ENCODE results near the gene ABLIM1. TPM values are rescaled to one million over a fixed set of nuclear protein-coding genes. Genes with fewer than 3 reads are reported as not detected.
A peak's percentile ranks its signal among the peaks of the same experiment; 100 is the strongest.

Gene ABLIM1
- total RNA-seq, 3 donors from 2014 or later (not counting 1 experiment from before 2014, with no cell fraction given) = 71.9 to 118 (median 73.5) TPM

DNA sequence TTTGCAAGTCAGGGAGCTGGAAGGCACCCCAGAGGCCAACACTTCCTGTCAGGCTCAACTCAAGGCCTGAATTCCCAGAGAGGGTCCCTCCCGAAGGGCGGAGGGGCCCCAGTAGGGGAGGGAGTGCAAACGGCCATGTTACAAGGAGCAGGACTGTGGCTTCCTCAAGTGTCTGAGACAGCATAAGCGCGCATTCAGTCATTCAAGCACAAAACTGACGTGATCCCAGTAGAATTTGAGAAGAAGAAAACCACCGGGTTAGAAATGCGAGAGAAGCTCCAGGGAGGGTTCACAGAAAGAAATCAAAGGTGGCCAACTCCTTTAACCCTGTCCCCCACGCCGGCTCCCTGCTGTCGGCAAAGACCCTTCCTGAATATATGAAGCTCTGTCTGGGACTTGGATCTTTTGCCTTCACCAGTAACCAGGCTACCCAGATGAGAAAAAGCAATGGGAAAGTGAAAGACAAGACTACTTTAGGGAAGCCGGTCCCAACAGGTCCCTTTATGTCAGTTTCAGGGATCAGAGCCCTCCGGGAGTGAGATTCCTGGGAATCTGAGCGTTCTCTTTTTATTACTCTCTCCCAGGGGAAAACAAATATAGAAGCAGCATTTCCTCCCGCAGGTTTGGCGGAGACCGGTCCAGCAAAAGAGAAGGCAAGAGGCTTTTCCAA lies 255.1 kb downstream of the ABLIM1 start:
- no peak overlapping the region for H3K27ac Mint-ChIP-seq
- 14% methylated on average over 17 of the region's 17 CpGs for WGBS (ENCODE audit: insufficient coverage)
- DNase-seq (no peak), ATAC-seq (no peak)
- H3K9me3 Mint-ChIP-seq = no peaks in the 10 kb centered on the region
- peaks cover 5 to 9% of the 10 kb centered on the region in 2 donors for H3K4me1 Mint-ChIP-seq
- peaks cover 60 to 76% of the 10 kb centered on the region in 2 donors for H3K27me3 Mint-ChIP-seq (ENCODE audit: low read depth in 2 of 2)
- Histone ChIP-seq H3K9me3 (ENCODE audit: control insufficient read depth, insufficient read depth, low read length) (no peaks in the 10 kb centered on the region), H3K27ac (ENCODE audit: low read length) (no peak overlapping the region), H3K27me3 (ENCODE audit: control insufficient read depth, insufficient read depth, low read length) (peaks cover 18% of the 10 kb centered on the region), H3K4me1 (ENCODE audit: control insufficient read depth, insufficient read depth, low read length) (peaks cover 16% of the 10 kb centered on the region), H3K4me3 (ENCODE audit: low read length) (peak overlapping the region; percentile 7), H3K36me3 (ENCODE audit: control insufficient read depth, insufficient read depth, low read length) (no peaks in the 10 kb centered on the region)
- intact Hi-C loops (cut with micrococcal nuclease) = no loop called here
- H3K4me3 Mint-ChIP-seq = peak overlapping the region; percentile 47
- no peaks in the 10 kb centered on the region for H3K36me3 Mint-ChIP-seq
- no peak for TF ChIP-seq CTCF (IDR thresholded peaks at IDR 0.05)

DNA sequence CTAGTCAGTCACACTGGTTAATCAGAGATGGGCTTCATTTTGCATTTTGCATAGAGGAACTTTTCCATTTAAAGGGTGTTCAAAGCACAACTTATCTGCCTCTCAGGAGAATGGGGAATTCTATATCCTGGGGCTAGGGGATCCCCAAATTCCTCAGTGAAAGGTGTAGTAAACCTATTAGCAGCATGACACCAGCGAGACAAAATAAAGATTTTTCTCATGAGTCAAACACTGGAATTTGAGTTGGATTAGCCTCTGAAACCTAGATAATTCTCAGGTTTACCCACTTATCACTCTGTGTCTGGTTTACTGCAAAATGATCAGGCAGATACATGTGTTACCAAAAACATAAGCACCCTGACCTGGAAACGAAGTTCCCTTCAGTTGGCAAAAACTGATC lies 255.8 kb downstream of the ABLIM1 start:
- Histone ChIP-seq H3K9me3 (ENCODE audit: control insufficient read depth, insufficient read depth, low read length) (no peaks in the 10 kb centered on the region), H3K36me3 (ENCODE audit: control insufficient read depth, insufficient read depth, low read length) (no peaks in the 10 kb centered on the region), H3K27me3 (ENCODE audit: control insufficient read depth, insufficient read depth, low read length) (peaks cover 18% of the 10 kb centered on the region), H3K27ac (ENCODE audit: low read length) (no peak overlapping the region), H3K4me1 (ENCODE audit: control insufficient read depth, insufficient read depth, low read length) (peaks cover 16% of the 10 kb centered on the region), H3K4me3 (ENCODE audit: low read length) (no peak overlapping the region)
- no peaks in the 10 kb centered on the region for H3K9me3 Mint-ChIP-seq
- intact Hi-C loops (cut with micrococcal nuclease) = no loop called here
- DNase-seq = no peak
- H3K4me3 Mint-ChIP-seq = no peak overlapping the region
- no peak overlapping the region for H3K27ac Mint-ChIP-seq
- ATAC-seq = no peak
- WGBS (ENCODE audit: insufficient coverage) = 80% methylated on average over 2 of the region's 2 CpGs
- H3K36me3 Mint-ChIP-seq = no peaks in the 10 kb centered on the region
- no peak for TF ChIP-seq CTCF (IDR thresholded peaks at IDR 0.05)
- H3K27me3 Mint-ChIP-seq (ENCODE audit: low read depth in 2 of 2) = peaks cover 54 to 77% of the 10 kb centered on the region in 2 donors
- H3K4me1 Mint-ChIP-seq = peaks cover 5 to 9% of the 10 kb centered on the region in 2 donors

GRCh38 chr10:114401195-114401791 lies 256.8 kb downstream of the ABLIM1 start:
- H3K4me3 Mint-ChIP-seq = no peak overlapping the region
- H3K27me3 ChIP-seq (ENCODE audit: control insufficient read depth, insufficient read depth, low read length) = peaks cover 18% of the 10 kb centered on the region
- DNase-seq (no peak), ATAC-seq (no peak)
- no peaks in the 10 kb centered on the region for H3K9me3 Mint-ChIP-seq
- TF ChIP-seq CTCF (IDR thresholded peaks at IDR 0.05) = no peak
- H3K27ac Mint-ChIP-seq = no peak overlapping the region
- H3K4me3 ChIP-seq (ENCODE audit: low read length) = no peak overlapping the region
- 89% methylated on average over 7 of the region's 7 CpGs for WGBS (ENCODE audit: insufficient coverage)
- no peaks in the 10 kb centered on the region for H3K36me3 ChIP-seq (ENCODE audit: control insufficient read depth, insufficient read depth, low read length)
- H3K4me1 ChIP-seq (ENCODE audit: control insufficient read depth, insufficient read depth, low read length) = peaks cover 16% of the 10 kb centered on the region
- H3K9me3 ChIP-seq (ENCODE audit: control insufficient read depth, insufficient read depth, low read length) = no peaks in the 10 kb centered on the region
- intact Hi-C loops (cut with micrococcal nuclease) = no loop called here
- no peaks in the 10 kb centered on the region for H3K36me3 Mint-ChIP-seq
- peaks cover 49 to 72% of the 10 kb centered on the region in 2 donors for H3K27me3 Mint-ChIP-seq (ENCODE audit: low read depth in 2 of 2)
- peaks cover 5 to 9% of the 10 kb centered on the region in 2 donors for H3K4me1 Mint-ChIP-seq
- no peak overlapping the region for H3K27ac ChIP-seq (ENCODE audit: low read length)

Measured in natural killer cell (primary cell).